Stimulated activated CD8-positive, alpha-beta memory T cell treated with anti-CD3 and anti-CD28 coated beads, Interleukin-15, amount 100 ng/mL, for 1 hour (primary cell): Measurements from ENCODE around the gene IQGAP3.

ENCODE experiments used
- DNase-seq: peaks from one replicate; pipeline ENCODE4 v3.0.0-alpha.2; 2020; ENCODE audit warnings: low read depth

IQGAP3 gene

GRCh38 chr1:156511644-156512043, 60.7 kb downstream of the IQGAP3 start:
- DNase-seq: no peak

GRCh38 chr1:156510709-156511108, 61.7 kb downstream of the IQGAP3 start:
- DNase-seq: no peak

DNA sequence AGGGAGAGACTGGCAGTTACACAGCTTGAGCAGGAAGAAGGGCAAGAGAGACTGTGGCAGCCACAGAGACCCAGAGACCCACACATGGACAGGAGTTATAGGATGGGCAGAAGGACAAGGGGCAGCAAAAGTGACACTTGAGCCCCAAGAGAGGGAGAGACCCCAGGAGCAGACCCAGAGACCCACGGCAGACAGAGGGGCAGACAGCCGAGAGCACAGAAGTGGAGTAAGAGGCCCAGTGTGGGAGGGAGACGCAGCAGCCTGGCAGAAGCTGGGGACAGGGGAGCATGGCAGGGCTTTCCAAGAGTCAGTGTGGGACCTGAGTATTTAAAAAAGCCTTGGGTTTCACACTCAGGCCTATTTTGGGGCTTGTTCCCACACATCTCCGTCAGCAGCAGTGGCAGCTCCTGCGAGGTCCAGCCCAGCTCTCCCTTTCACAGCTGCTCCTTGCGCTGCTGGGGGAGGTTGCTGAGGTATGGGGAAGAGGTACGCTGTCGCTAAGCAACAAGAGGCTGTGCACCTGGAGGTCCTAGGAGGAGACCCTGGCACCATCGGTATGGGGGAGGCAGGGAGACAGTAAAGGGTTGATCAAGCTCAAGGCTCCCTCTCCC, 62.8 kb downstream of the IQGAP3 start:
- no peak for DNase-seq

DNA sequence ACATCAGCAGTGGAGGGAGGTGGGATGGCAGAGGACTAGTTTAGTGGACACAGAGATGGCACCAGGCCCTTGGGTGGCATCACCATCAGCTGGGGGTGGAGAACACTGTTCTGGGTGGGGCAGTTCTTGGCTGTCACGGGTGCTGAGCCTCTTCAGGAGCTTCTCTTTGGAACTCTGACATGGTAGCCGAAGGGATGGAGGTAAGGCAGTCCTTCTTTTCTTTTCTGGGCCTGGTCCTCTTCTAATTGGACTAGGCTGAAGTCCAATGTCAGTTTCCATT, 63.5 kb downstream of the IQGAP3 start:
- no peak for DNase-seq

GRCh38 chr1:156508205-156508954, 64.0 kb downstream of the IQGAP3 start:
- DNase-seq: no peak

DNA sequence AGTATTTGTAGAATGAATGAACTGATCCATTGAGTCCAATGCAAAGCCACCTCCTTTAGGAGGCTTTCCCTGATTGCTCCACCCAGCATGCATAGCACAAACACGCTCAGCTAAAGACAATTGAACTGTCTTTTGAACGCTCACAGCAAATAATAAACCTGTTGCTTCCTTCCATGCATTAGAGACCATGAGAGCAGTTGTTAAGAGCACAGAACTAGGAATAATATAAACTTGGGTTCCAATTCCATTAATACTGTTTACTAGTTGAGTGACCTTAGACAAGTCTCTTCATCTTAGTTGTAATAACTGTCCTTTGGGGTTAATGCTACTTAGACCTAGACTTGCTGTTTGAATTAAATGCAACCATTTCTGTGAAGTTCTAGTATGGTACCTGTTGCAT, 65.9 kb downstream of the IQGAP3 start:
- DNase-seq: no peak

- DNase-seq: no peak
Observed at GRCh38 chr1:156505679-156506298, 66.6 kb downstream of the IQGAP3 start.

DNA sequence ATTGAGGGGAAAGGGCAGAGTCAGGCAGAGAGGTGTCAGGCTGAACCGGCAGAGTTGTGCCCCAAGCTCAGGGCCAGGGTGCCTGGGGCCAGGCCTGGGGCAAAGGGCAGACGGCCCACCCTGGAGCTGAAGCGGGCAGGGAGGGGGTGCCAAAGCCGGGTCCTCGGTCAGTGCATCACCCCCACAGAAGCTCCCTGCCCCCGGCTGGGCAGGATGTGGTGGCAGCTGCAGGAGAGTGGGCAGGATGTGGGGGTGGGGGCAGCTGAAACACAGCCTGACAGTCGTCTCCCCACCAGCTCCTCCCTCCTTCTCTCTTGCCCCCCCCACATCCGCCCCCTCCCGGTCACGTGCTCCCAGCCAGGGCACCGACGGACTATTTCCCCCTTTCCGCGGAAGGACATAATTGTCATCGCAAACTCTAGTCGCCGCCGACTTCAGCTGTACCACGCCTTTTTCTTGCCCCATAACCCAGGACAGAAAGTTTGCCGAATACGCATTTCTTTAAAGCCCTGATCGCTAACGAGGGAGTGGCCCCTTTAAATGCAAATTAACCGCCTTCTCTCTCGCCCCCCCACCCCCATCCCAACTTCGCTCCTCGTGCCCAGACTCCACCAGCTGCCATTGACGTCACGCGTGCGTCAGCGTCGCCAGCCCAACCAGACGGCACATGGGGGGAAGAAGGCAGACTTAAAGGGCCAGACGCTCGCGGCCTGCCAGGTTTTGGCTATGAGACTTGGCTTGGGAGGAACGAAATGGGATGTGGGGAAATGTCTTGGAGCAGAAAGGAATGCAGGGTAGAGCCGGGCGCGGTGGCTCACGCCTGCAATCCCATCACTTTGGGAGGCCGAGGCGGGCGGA, 67.3 kb downstream of the IQGAP3 start:
- peak; percentile 97 for DNase-seq

GRCh38 chr1:156504438-156504813, 67.9 kb downstream of the IQGAP3 start:
- no peak for DNase-seq

DNA sequence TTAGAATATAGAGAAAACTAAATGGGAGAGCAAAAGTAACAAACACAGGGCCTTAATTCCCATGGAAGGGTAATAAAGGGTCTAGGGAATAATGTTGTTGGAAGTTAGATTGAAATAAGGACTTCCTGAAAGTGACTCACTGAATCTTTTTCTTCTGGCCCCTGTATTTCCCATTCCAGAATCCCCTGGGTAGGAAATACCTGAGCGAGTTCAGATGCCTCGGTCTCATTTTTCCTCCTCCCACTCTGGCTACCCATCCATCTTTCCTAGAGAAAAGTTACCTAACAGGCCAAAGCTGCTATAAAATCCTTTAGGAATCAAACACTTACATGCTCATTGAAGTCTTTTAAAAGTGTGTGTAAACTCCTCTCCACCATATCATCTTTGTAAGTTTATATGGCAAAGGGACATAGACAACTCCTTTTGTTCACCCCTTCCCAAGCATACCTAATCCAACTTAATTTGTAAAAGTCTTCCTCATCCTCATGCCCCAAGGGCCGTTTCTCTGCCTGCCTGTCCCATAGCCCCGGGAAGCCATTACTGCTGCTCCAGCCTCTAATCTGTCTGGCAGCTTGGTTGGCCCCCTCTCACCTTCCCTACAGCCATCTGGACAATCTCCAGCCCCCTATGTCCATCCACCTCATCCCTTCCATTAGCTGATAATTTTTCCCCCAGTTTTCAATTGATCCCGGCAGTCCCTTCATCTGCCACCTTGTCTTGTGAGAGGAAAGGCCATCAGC, 68.5 kb downstream of the IQGAP3 start:
- no peak for DNase-seq

DNA sequence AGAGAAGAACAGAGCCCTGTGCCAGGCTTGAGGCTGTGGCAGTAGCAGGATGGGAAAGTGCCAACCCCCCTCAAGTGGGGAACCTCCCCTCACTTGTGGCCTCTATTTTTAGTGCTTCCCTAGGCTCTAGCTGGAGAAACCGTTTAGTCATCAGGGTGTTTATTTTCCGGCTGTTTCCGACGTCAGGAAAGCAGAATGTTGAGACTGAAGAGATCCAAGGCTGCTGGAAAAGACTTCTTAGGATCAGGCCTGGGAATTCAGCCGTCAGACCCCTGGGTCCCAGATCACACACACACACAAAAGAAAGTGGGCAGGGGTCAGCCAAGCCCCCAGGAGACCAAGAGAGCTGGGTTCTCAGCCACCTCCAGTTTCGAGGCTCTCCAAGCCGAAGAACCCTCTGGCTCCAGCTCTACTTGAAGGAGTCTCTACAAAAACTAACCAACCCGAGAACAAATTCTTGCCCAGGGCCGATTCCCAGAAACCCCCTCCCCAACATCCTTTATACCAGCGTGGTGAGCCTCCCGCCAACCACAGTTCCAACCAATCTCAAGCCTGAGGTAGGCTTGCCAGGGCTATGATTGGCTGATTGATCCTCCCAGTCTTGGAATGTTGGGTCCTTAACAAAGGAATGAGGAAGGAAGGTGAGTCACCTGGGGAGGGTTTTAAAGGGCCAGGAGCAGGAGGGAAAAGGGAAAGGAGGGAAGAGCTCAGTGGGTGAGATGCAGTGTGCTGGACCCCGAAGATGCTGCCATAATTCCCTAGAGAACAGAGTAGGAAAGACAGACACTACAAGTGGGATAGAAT, 69.3 kb downstream of the IQGAP3 start:
- DNase-seq: no peak

DNA sequence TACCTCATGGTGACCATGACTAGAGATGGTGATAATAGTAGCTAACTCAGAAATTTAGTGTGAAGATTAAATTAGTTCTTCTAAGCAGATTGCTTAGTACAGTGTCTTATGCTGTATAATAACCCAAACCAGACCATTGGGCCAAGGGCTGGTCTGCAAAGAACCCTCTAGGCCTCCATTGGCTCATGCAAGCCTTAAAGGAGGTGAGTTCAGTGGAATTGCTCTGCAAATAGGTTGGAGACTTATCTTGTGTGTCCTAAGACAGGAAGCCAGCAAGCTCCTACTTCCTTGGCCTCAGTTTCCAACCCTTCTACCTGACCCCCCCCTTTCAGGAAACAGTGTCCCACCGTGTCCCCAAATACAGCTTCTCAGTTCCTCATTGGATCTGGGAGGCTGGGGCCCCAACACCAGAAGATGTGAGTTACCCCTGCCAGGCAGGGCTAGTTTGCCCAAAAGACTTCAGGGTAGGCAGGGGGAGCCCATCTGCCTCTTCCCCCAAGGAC, 69.9 kb downstream of the IQGAP3 start:
- DNase-seq: no peak

DNA sequence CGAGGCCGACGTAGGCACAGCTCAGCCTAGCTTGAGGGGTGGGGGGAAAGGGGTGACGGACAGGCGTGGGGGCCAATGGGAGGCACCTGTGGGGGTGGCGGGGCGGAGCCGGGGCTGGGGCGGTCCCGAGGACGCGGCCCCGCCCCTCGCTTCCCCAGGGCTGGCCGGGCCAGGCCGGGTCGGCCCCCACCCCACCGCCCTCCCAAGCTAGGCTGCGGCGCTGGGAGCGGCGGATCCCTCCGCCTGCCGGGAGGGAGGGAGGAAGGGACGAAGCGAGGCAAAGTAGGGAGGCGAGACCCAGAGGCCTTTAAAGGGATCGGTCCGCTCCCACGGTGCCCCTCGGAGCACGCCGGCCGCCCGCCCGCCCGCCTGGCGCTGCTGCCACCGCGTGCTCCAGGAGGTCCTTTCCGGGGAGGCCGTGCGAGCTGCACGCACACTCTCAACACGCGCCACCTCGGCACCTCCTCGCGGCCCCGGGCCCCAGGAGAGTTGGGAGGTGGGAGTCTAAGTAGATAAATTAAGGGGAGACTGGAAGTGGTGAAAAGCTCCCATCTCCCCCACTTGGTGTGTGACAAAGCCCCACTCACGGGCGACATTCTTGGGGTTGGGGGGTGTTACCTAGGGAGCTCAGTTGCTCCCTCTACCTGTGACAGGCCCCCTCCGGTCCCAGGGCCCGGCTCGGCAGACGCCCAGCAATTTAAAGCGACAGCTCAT, 71.4 kb downstream of the IQGAP3 start:
- peak; percentile 88 for DNase-seq

GRCh38 chr1:156500543-156500792, 71.9 kb downstream of the IQGAP3 start, which contains the start of gene MEF2D:
TSS of gene MEF2D (minus strand) at chr1:156500775. CDS start at chr1:156483292, 17,483 bp downstream.
- DNase-seq: no peak

- no peak for DNase-seq
Observed at GRCh38 chr1:156499842-156500542, 72.4 kb downstream of the IQGAP3 start.

DNA sequence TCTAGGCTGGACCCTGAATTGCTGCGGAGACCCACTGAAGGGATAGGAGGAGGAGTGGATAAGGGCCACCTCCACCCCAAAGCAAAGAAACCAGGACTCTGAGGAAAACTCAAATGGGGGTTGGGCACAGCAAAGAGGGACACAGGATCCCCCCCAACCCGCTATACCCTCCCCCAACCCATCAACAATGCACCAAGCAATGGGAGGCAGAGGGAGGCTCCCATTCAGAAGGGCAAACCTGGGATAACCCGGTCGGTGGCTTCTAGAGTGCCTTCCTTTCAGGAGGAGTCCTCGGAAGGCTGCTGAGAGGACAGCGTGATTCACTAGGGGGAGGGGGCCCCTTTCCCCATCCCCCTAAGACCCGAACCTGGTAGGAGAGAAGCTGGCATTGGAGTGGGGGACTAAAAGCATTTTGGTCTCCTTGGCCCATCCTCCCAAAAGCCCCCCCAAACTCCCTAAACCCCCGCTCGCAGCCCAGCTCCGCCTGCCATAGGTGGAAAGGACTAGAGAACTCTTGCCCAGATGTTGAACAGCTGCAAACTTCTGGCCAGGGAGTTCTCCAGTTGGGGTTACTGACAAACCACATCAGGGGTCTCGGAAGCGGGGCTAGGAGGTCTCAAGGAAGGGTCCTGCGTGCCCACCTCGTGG, 73.0 kb downstream of the IQGAP3 start:
- no peak for DNase-seq

DNA sequence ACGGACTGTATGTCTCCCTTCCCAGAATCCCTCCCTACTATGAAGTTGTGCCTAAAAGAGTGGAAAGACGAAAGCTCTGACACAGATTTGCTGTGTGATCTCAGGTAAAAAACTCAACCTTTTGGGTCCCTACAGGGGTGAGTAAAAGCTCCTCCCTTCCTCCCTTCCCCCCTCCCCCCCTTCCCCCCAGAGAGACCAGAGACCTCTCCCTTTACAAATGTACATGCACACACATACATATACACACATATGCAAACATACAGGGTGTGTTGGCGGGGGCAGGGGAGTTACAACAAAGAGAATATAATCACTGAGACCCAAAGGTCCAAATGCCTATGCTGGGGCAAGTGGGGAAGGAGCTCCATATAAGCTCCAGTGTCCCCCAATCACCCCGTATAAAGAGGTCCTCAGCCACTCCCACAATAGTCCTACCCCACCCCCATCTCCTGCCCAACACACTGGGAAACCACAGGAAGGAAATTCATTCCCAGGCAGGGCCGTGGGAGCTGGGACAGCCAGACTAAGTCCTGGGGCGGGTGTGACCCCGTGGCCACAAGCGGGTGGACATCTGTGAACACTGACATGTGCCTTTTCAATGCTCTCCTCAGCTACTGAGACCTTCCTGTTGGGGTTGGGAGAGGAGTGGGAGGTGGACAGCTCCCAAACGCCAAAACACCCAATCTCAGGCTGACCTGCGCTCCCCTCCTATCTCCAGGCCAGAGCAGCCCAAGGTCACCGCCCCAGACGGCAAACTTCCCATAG, 73.8 kb downstream of the IQGAP3 start:
- DNase-seq: no peak

DNA sequence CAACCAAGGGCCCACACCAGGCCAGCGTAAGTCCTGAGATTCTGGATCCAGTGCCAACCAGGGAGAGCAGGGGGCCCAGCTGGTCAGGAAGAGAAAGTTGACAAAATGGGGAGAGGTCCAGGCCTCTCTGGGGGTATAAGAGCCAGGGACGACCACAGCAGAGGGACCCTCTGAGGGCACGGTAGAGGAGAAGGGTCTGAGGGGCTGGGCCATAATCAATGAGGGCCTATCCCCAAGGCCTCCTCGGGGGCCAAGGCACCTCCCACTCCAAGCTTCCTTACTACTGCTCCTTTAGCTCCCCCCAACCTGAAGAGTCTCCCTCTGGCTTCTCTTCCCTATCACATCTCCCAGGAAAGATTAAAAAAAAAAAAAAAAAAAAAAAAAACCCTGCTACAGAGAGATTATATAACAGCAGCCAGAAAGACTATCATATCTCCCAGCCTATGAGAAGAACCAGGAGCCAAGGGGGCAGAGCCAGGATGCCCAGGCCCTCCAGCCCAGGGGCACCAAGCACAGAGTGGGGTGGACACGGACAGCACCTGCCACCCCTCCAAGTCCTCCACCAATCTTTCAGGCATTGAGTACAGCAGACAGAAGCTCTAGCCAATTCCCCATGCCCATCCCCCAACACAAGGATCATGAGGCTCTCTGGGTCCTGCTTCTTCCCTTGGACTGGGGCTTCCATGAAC, 74.5 kb downstream of the IQGAP3 start:
- no peak for DNase-seq
